GM23338 (cell line): ENCODE results near the gene ZMAT5.

Experiments
- EZH2 ChIP-seq: fragments of 200-600 bp; sonication (generic); IDR thresholded peaks from one replicate; pipeline ENCODE4 v1.8.0; 2017; ENCODE audit warnings: antibody characterized with exemption, mild to moderate bottlenecking, low read depth; ENCODE audit not compliant: unreplicated experiment
- EZH2phosphoT487 ChIP-seq: fragments of 200-600 bp; sonication (generic); IDR thresholded peaks from one replicate; pipeline ENCODE4 v1.8.1; 2018; ENCODE audit warnings: antibody characterized with exemption; ENCODE audit not compliant: unreplicated experiment
- JUNB ChIP-seq: IDR thresholded peaks from one replicate; pipeline ENCODE4 v1.6.1; 2016; ENCODE audit warnings: antibody characterized with exemption; ENCODE audit not compliant: unreplicated experiment
- POLR2AphosphoS5 ChIP-seq: IDR thresholded peaks from 2 replicates; pipeline ENCODE4 v1.6.1; 2016; ENCODE audit warnings: antibody characterized with exemption, low read depth
- REST ChIP-seq: IDR thresholded peaks from one replicate; pipeline ENCODE4 v1.6.1; 2018; ENCODE audit warnings: antibody characterized with exemption; ENCODE audit not compliant: unreplicated experiment
- STAT1 ChIP-seq: IDR thresholded peaks from one replicate; pipeline ENCODE4 v1.6.1; 2016; ENCODE audit warnings: antibody characterized with exemption; ENCODE audit not compliant: unreplicated experiment
- TF ChIP-seq, protein P1 (sequence below), 2 experiments: fragments of 200-600 bp in 1 of 2; sonication (generic) in 1 of 2; conservative IDR thresholded peaks; 2 replicates each; pipeline versions ENCODE4 v1.5.1 to v1.6.1; 2016 to 2017; ENCODE audit warnings: antibody characterized with exemption in 2 of 2, low read depth in 2 of 2, mild to moderate bottlenecking in 2 of 2, moderate library complexity in 1 of 2

DNA sequence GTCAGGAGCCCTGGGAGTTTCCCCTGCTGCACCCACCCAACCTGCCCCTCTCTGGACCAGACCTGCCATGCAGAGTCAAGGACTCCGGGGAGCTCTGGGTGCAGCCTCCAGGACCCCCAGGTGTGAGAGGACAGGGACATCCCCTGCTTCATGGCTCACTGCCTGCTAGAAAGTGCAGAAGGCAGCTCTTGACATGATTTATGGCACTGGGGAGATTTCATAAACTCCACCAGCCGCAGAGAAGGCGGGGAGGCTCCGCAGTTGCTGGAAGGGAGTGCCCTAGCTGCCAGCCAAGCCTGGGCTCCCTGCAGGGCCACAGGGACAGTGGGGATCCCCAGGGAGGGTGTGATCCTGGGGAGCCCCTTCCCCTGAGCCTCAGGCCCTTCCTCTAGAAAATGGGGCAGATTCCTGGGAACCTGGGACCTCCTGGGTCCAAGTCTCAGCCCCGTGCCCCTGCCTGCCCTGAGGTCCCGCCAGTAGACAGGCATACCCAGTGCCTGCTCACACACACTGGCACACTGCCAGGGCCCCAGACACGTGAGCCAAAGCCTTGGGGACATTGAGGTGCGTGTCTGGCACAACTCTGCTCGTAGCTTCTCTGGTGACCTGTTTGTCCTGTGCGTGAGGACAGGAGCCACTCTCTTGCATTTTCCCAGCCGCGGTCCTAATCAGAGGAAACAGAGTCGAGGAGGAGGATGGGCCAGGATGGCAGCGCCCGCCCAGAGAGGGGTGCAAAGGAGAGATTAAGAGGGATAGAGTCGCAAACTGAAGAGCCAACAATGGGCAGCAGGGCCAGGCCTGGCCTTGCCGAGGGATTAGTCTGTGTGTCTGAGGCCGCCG, 33.2 kb downstream of the ZMAT5 start:
- TF ChIP-seq, protein P1, sequence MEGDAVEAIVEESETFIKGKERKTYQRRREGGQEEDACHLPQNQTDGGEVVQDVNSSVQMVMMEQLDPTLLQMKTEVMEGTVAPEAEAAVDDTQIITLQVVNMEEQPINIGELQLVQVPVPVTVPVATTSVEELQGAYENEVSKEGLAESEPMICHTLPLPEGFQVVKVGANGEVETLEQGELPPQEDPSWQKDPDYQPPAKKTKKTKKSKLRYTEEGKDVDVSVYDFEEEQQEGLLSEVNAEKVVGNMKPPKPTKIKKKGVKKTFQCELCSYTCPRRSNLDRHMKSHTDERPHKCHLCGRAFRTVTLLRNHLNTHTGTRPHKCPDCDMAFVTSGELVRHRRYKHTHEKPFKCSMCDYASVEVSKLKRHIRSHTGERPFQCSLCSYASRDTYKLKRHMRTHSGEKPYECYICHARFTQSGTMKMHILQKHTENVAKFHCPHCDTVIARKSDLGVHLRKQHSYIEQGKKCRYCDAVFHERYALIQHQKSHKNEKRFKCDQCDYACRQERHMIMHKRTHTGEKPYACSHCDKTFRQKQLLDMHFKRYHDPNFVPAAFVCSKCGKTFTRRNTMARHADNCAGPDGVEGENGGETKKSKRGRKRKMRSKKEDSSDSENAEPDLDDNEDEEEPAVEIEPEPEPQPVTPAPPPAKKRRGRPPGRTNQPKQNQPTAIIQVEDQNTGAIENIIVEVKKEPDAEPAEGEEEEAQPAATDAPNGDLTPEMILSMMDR (conservative IDR thresholded peaks at IDR 0.05; ENCODE audit: low read depth in 2 of 2), result no peak
- TF ChIP-seq EZH2, result no peak
- TF ChIP-seq JUNB, result no peak
- TF ChIP-seq EZH2phosphoT487, result no peak
- no peak for TF ChIP-seq REST
- no peak for TF ChIP-seq STAT1
- no peak for TF ChIP-seq POLR2AphosphoS5
